NCI-H69 (cell line): ENCODE data around the gene PPP2R5D.
"Not testable (repeated sequence)": the region's sequence is repeated elsewhere in the genome, so short reads cannot be mapped to it uniquely, and the experiment has no call there.

Source experiments
- DNase-seq: peaks from one replicate; lab custom pipeline; 2025; lab: John Stamatoyannopoulos, UW

The PPP2R5D gene

DNA sequence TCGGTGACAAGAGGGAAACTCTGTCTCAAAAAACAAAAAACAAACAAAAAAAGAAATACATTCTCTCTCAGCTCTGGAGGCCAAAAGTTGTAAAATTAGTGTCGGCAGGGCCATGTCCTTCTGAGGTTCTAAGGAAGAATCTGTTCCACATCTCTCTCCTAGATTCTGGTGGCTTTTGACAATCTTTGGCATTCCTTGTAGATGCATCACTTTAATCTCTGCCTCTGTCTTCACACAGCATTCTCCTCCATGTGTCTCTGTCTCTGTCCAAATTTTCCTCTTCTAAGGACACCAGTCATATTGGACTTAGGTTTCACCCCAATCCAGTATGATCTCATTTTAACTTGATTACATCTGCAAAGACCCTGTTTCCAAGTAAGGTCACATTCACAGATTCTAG is 9.1 kb downstream of the PPP2R5D start:
- no peak for DNase-seq

DNA sequence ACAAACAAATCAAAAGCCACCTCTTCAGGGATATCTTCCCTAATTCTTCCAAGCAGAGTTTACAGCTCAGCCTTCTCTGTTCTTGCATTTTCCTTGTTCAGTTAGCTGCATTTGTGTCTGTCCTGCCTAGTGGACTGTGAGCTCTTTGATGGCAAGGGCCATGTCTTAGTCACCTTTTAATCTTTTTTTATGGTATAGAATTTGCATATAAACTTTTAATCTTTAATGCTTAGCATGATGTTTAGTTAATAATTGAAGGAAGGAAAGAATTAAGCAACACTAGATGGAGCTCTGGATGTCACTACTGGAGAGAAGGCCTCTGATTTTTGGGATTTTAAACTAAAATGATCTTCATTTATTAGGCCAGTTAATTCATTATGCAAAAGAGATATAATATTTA is 12.1 kb downstream of the PPP2R5D start:
- no peak for DNase-seq

DNA sequence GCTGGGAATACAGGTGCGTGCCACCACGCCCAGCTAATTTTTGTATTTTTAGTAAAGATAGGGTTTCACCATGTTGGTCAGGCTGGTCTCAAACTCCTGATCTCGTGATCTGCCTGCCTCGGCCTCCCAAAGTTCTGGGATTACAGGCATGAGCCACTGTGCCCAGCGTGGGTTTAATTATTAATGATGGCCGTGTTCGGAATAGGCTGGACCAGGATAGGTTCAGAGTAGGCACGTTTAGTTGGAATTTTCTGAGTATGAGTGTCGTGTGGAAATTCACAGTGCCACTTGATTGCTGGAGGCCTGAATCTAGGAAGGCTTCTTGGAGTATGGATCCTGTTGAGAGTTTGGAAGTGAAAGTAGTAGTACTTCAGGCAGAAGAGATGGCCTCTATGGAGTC is 13.8 kb downstream of the PPP2R5D start:
- DNase-seq: not testable (repeated sequence)

DNA sequence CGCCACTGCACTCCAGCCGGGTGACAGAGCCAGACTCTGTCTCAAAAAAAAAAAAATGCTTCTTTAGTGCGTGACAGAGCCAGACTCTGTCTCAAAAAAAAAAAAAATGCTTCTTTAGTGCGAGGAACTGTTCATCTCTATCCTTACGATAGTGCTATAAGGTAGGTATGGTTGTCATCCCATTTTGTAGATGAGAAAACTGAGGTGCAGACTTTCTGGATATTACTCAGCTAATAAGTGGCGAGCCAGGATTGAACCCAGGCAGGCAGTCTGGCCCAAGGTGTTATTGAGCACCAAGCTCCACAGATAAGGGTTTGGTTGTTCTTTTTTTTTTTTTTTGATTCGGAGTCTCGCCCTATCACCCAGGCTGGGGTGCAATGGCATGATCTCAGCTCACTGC is 17.5 kb downstream of the PPP2R5D start:
- no peak for DNase-seq

DNA sequence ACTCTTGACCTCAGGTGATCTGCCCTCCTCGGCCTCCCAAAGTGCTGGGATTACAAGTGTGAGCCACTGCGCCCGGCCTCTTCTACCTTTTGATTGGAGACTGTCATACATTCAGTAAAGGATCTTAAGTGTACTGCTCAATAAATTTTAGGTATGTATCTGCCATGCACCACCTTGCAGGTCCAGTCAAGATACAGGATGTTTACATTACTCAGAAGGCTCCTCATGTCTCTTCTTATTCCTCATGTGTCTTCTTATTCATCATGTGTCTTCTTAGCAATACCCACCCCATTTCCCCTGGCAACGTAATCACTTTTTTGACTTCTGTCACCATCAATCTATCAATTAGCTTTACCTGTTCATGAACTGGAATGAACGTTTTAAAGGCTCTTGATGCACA is 21.5 kb downstream of the PPP2R5D start:
- no peak for DNase-seq

DNA sequence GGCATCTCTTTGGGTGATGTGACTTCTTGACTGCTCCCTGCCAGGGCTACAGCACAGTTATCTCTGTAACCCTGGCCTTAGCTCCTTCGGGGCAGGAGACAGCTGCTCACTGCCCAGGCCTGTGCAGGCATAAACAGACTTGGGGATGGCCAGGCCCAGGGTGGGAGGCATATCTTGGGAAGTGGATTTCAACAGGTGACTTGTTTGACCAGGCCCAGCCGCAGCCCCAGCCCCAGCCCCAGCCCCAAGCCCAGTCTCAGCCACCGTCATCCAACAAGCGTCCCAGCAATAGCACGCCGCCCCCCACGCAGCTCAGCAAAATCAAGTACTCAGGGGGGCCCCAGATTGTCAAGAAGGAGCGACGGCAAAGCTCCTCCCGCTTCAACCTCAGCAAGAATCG is 21.9 kb downstream of the PPP2R5D start:
- no peak for DNase-seq

DNA sequence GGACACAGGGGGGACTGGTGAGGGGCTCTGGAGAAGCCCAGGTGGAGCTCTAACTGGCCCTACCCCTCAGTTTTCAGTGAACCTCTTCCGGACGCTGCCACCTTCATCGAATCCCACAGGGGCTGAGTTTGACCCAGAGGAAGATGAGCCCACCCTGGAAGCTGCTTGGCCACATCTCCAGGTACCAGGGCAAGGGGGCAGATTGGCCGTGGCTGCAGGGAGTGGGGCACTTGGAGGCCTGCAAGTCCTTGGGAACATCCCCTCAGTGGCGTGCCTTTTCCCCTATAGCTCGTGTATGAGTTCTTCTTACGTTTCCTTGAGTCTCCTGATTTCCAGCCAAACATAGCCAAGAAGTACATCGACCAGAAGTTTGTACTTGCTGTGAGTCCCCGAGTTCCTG is 22.8 kb downstream of the PPP2R5D start:
- no peak for DNase-seq

- peak; percentile 31 for DNase-seq
These were observed 24.8 kb downstream of the PPP2R5D start for GRCh38 chr6:43009124-43009523.

GRCh38 chr6:43011207-43011606 is 26.8 kb downstream of the PPP2R5D start:
- DNase-seq: no peak

DNA sequence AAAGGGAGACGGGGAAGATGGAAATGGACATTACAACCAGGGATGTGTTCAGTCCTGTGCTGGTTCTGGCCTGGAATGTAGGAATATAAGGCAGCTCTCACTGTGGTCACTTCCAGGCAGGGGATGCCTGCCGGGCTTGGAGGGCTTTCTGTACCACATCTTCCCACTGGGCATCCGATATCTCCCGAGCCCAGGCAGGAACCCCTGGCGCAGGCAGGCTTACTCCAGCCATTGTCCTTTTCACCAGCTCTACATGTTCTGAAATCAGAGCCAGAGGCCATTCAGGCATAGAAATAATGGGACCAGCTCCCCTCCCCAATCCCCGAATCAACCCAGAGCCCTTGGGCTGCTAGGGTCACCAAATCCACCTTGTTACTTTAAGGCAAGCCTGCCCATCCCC is 28.0 kb downstream of the PPP2R5D start:
- DNase-seq: no peak

DNA sequence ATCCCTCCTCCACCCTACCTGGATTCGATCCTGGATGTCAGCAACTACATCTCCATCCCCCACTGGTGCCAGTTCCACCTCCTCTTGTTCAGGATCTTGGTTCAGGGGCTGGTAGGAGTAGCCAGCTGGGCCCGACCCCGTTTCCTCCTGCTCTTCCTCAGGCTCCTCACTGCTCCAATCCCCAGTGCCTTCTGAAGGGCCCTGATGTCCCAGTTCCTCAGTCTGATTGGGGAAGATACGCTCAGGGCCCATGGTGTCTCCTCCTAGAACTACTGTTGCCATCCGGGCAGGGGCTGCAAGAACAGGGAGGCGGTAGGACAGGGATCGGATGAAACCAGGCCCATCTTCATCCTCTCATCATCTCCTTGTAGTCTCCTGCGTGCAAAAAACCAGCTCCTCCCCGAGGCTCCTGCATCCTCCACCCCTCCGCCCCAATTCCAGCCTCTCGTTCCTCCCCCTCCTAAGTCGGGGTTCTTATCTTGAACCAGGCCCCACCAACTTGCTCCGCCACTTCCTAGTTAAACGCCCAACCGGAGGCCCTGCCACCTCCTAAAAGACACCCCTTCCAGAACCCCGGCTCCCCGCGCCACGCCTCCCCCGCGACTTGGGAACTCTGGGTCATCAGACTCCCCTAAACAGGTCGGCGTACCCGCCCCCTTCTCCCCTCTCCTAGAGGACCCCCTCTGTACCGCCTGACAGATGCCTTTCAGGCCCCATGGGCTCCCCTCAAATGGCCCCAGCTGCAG is 28.9 kb downstream of the PPP2R5D start:
- DNase-seq: no peak

DNA sequence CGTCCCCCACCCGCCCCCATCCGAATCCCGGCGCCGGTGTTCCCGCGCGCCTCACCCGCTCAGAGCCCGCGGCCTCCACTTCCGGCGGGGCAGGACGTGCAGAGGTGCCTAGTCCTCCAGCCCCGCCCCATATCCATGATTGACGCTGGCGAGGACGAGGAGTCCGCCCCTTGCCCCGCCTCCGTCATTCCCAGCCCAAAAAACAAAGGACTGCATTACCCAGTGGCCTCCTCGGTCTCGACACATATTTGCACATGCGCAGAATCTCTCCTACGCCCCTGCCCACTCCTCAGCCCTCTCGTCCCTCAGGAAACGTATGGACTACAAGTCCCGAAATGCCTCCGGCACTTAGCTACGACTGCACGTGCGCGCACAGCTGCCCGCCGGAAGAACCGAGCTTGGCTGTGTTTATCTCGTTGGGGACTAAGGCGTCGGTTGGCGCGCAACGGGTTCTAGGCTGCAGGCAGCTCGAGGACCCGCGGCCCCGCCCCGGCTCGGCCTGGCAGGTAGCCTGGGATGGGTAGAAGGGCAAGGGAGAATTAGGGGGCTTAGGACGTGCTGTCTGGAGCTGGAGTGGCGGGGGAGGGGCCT is 29.6 kb downstream of the PPP2R5D start, which contains the start of the genes KLHDC3 and MEA1:
KLHDC3 (plus strand) TSS at position 407 of the 591 bp plus-strand sequence. CDS start 2,944 bp downstream, outside the sequence.
MEA1 (minus strand) TSS at position 104 of the 591 bp plus-strand sequence. CDS start 133 bp downstream, outside the sequence.
- DNase-seq: peak; percentile 100

GRCh38 chr6:43014434-43014909 is 30.1 kb downstream of the PPP2R5D start:
- no peak for DNase-seq

- no peak for DNase-seq
These were observed 32.0 kb downstream of the PPP2R5D start for GRCh38 chr6:43016176-43016942.

- DNase-seq: no peak
These were observed 32.6 kb downstream of the PPP2R5D start for GRCh38 chr6:43016943-43017334.

DNA sequence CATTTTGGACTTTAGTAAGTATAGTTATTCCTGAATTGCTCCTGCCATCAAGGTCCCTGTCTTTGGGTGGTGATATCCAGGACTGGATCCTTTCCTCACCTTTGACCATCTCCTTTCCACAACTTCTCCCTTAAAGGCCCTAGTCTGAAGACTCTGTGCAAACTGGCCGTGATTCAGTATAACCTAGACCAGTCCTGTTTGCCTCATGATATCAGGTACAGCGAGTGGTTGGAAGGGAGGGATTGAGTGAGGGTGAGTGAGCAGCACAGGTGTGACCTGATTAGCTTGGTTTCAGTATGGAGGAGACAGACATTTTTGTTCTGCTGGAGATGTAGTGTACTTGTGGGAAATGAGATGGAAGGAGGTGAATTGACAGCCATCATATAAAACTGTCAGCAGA is 34.8 kb downstream of the PPP2R5D start:
- no peak for DNase-seq

GRCh38 chr6:43020052-43020705 is 35.8 kb downstream of the PPP2R5D start:
- DNase-seq: no peak

GRCh38 chr6:43020847-43021246 is 36.5 kb downstream of the PPP2R5D start:
- peak; percentile 41 for DNase-seq

DNA sequence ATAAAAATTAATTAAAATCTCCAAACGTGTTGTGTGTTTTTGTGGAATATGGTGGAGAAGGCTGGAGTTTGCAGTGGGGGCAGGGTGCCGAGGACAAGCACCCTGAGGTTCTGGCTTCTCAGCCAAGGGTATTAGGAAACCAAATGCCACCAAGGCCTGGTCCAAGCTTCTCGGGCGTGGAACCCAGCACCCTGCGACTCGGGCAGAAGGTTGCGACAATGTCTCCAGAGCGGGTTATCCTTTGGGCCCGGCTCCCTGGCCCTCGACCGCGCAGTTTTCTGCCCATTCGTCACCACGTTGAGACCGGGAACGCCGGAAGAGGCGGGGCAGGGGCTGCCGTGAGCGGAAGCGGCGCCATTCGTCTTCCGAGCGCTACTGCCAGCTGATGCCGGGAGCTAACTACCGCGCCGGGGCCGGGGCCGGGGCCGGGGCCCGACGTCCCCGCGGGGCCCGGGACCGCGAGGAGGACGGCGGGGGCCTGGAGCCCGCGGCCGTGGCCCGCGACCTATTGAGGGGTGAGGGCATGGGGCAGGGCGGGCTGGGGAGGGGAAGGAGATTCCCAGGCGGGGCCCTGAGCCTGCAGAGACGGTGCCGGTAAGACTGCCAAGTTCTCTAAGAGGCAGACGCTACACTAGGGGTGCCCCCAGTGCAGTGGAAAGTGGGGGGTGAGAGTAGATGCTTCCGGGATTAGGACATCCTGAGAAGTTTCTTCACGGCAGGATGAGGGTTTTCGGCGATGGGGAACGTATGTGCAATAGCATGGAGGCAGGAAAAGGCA is 37.1 kb downstream of the PPP2R5D start, which contains the start of gene RRP36:
RRP36 (plus strand) TSS at position 354 of the 778 bp plus-strand sequence; CDS start at position 386, 32 bp downstream.
- DNase-seq: peak; percentile 87

- no peak for DNase-seq
These were observed 40.1 kb downstream of the PPP2R5D start for GRCh38 chr6:43024436-43024835.

DNA sequence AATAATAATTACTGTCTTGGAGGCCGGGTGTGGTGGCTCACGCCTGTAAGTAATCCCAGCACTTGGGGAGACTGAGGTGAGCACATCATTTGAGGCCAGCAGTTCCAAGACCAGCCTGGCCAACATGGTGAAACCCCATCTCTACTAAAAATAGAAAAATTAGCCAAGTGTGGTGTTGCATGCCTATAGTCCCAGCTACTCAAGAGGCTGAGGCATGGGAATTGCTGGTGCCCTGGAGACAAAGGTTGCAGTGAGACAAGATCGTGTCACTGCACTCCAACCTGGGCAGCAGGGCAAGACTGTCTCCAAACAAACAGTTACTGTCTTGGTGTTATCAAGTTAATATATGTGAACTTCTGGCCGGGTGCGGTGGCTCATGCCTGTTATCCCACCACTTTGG is 42.0 kb downstream of the PPP2R5D start:
- no peak for DNase-seq
